Fibroblast of villous mesenchyme (primary cell): ENCODE results near the gene GEMIN7. TPM values are rescaled to one million over a fixed set of nuclear protein-coding genes. Genes with fewer than 3 reads are reported as not detected.

Experiments
- DNase-seq: peaks from one replicate; pipeline ENCODE4 v3.0.0-alpha.2; 2010; ENCODE audit warnings: low read depth
- H3K4me3 ChIP-seq: 2 replicates; pipeline ENCODE4 v1.5.1; 2011; ENCODE audit warnings: low read depth, mild to moderate bottlenecking, low read length
- CTCF ChIP-seq: IDR thresholded peaks from 2 replicates; pipeline ENCODE4 v1.5.1; 2012; ENCODE audit warnings: low read depth, mild to moderate bottlenecking, low read length; ENCODE audit not compliant: insufficient read depth
- total RNA-seq: library from RNA; depleted of rRNA; stranded (reverse); fragments of >200 nt; gene quantifications from 2 replicates; pipeline ENCODE4 v1.2.3, GENCODE V29; 2012

GEMIN7 gene
- total RNA-seq, 1 donor: 16.0 TPM

DNA sequence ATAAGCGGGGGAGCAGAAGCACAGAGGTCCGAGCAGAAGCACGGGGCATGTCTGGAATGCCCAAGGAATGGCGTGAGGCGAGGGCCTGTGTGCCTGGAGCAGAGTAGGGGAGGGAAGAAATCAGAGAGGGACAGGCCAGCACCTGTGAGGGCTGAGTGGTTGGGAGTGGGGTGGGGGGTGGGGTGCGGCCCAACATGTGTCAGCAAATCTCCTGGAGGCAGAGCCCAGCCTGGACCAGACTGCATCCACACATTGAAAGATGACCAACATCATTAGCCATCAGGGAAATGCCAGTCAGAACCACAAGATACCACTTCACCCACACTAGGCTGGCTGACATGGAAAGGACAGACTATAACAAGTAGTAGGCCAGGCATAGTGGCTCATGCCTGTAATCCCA lies 29.0 kb upstream of the GEMIN7 start:
- no peak overlapping the region for H3K4me3 ChIP-seq
- TF ChIP-seq CTCF: no peak
- no peak for DNase-seq

DNA sequence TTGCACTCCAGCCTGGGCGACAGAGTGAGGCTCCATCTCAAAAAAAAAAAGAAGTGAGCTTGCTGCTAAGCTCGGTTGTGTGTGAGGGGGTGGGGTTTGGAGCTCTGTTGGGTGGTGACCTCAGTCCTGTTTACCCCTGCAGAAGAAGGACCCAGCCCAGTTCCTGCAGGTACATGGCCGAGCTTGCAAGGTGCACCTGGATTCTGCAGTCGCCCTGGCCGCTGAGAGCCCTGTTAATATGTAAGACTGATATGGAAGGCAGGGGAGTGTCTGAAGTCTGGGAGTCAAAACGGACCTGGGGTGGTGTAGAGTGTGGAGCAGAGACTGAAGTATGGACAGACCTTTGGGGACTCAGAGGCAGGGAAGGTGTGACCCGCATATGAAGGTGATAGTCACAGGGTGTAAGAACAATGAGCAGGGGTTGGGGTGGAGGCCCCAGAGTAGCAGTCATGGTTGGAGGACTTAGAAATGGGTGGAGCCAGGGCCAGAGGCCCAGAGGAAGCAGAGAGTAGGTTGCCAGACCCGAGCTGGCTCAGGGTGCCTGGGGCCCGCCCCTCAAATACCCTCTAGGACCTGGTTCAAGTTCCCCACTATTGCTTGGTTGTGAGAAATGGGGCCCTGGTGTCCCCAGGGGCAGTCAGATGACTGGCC lies 27.0 kb upstream of the GEMIN7 start:
- DNase-seq: no peak
- no peak for TF ChIP-seq CTCF
- no peak overlapping the region for H3K4me3 ChIP-seq

DNA sequence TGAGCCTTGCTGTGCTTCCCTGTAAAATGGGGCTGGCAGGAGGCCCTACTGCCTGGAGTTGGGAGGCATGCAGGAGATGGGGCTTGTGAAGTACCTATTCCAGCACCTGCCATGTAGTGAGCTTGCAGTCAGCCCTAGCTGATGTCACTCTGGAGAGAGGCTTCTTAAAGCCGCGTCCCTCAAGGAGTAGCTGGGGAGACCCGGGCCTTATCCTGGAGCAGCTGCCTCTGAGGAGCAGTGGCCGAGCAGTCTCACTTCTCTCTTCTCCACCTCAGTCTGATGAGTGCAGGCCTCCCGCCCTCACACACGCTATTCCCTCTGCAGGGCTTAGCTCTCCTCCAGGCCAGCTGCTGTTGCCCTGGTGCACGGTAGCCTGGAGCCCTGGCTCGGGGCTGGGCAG lies 22.2 kb upstream of the GEMIN7 start:
- H3K4me3 ChIP-seq: no peak overlapping the region
- TF ChIP-seq CTCF: no peak
- no peak for DNase-seq

DNA sequence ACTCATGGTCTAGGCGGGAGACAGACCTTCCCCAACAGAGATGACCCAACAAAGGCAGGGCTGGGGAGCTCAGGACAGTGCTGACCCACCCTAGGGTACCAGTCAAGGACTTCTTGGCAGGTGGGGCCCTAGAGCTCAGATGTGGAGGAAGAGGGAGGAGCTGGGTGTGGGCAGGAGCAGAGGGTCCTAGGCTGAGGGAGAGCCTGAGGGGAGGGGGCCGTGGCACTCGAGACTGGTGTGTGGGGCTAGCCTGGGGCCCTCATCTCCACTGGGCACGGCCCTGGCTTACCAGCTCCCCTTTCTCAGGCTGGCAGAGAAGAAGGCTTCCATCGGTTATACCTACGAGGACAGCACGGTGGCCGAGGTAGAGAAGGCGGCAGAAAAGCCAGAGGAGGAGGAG lies 21.6 kb upstream of the GEMIN7 start:
- no peak overlapping the region for H3K4me3 ChIP-seq
- no peak for TF ChIP-seq CTCF
- no peak for DNase-seq

DNA sequence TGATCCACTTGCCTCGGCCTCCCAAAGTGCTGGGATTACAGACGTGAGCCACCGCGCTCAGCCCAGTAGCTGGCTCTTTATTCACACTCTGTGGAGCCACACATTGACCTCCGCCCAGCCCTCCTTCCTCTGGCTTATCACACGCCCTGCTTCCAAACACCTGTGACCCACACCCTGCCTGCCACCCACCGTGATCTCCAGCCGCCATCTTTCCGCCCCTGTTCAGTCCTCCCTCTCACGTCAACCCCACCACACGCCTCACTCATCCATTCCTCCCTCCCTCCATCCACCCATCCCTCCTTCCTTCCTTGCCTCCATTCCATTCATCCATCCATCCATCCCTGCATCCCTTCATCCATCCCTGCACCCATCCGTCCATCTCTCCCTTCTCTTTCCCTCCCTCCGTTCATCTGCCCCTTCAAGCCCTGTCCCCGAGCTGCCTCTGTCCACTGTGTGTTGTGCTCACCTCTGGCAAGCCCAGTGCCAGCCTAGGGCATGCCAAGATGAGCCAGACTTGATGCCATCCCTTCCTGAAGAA lies 20.4 kb upstream of the GEMIN7 start:
- TF ChIP-seq CTCF: no peak
- DNase-seq: no peak

GRCh38 chr19:45059258-45059965 lies 19.6 kb upstream of the GEMIN7 start:
- DNase-seq: peak; percentile 79
- TF ChIP-seq CTCF: peak; percentile 91
- no peak overlapping the region for H3K4me3 ChIP-seq

More for the DNA sequence above, 20.4 kb upstream of the GEMIN7 start:
- H3K4me3 ChIP-seq: no peak overlapping the region
